Measurements from ENCODE around the gene JUND.

JUND gene

DNA sequence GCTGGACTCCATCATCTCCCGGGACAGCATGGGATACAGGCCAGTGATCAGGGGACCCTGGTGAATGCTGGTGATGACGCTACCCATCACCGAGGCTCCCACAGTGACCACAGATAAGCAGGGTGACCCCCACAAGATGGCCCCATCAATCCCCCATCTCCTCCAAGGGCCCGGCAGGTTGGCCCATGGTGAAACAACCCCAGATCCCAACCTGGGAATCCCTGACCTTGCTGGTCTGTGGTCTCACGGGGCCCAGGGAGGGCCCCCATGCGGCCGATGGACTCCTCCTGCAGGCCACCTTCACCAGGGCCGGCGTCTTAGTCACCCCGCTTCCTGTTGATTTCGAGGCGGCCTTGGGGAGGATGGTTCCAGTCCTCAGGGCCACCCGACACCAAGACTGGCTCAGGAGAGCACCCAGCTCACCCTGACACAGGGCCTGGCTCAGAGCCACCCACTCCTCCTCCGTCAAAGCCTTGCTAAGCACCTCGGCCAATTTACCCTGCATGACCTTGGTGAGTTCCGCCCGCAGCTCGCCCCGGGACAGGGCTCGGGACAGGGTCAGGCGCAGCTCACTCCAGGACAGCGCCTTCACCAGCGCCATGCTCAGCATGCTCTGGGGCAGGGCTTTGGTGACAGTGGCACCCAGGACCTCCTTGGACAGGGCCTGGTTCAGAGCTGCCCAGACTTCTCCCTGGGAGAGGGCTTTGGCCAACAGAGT, 17.1 kb downstream of the JUND start:
- no peak for DNase-seq (ENCODE audit: low read depth)
- no peak overlapping the region for H3K4me3 ChIP-seq (ENCODE audit: low read depth, low read length)
- TF ChIP-seq, protein P1, sequence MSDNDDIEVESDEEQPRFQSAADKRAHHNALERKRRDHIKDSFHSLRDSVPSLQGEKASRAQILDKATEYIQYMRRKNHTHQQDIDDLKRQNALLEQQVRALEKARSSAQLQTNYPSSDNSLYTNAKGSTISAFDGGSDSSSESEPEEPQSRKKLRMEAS (IDR thresholded peaks at IDR 0.05; ENCODE audit: low read depth, low read length) = no peak
- TF ChIP-seq POLR2A (IDR thresholded peaks at IDR 0.05; ENCODE audit: extremely low read depth, insufficient read length) (no peak), MYC (IDR thresholded peaks at IDR 0.05; ENCODE audit: low read depth, low read length) (no peak)
- TF ChIP-seq, protein P2, sequence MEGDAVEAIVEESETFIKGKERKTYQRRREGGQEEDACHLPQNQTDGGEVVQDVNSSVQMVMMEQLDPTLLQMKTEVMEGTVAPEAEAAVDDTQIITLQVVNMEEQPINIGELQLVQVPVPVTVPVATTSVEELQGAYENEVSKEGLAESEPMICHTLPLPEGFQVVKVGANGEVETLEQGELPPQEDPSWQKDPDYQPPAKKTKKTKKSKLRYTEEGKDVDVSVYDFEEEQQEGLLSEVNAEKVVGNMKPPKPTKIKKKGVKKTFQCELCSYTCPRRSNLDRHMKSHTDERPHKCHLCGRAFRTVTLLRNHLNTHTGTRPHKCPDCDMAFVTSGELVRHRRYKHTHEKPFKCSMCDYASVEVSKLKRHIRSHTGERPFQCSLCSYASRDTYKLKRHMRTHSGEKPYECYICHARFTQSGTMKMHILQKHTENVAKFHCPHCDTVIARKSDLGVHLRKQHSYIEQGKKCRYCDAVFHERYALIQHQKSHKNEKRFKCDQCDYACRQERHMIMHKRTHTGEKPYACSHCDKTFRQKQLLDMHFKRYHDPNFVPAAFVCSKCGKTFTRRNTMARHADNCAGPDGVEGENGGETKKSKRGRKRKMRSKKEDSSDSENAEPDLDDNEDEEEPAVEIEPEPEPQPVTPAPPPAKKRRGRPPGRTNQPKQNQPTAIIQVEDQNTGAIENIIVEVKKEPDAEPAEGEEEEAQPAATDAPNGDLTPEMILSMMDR (IDR thresholded peaks at IDR 0.05; ENCODE audit: low read depth, low read length) = no peak

DNA sequence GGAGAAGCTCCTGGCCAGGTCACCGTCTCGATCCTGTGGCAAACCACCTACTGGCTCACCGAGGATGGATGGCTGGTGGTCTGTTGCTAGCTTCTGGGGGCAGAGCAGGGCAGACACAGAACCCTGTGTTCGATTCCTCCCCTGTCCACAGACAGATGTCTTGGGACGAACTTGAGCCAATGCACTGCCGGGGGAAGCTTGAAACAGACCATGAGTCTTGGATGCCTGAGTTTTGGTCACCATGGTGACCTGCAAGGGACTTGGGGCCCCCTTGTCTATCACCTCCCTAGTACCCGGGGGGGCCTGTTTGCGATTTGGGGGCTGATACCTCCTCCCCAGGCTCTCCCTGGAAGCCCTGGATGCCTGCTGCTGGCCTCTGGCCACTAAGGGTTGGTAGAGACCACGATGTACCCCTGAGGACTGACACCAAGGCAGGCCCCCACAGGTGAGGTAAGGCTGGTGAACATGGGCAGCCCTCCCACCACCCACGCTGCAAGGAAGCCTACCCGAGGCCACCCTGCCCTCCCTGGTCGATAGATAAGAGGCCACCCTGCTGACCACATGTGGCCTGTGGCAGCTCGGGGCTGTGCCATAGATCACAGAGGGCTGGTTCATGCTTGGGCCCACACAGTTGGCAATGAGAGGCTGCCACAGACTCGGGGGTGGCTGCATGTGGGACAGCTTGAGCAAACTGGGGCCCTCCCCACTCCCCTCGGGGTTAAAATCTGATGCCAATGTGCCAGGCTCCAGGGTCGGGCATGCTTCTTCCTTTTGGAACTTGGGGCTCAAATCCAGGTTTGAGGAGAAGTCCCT, 17.9 kb downstream of the JUND start:
- TF ChIP-seq MYC (IDR thresholded peaks at IDR 0.05; ENCODE audit: low read depth, low read length) (no peak), POLR2A (IDR thresholded peaks at IDR 0.05; ENCODE audit: extremely low read depth, insufficient read length) (no peak)
- TF ChIP-seq, protein P1 (IDR thresholded peaks at IDR 0.05; ENCODE audit: low read depth, low read length) = no peak
- TF ChIP-seq, protein P2 (IDR thresholded peaks at IDR 0.05; ENCODE audit: low read depth, low read length) = no peak
- DNase-seq (ENCODE audit: low read depth) = no peak
- no peak overlapping the region for H3K4me3 ChIP-seq (ENCODE audit: low read depth, low read length)

DNA sequence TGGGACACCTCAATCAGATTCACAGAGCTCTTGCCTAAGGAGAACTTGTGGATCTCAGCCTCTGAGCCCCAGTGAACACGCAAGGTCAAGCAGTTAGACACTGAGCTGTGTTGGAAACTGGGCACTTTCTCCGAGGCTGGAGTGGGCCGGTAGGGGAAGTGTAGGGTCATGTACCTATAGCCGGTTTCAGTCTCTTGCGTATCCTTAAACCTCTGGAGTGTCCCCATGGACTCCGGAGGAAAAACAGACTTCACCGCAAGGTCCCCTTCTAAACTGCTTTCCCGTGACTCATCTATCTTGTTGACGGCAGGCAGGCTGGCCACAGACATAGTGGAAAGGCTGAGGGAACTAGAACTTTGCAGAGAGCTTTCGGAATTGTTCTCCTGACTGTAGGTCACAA, 18.5 kb downstream of the JUND start:
- peak; percentile 83 for DNase-seq (ENCODE audit: low read depth)
- TF ChIP-seq, protein P1 (IDR thresholded peaks at IDR 0.05; ENCODE audit: low read depth, low read length) = no peak
- TF ChIP-seq MYC (IDR thresholded peaks at IDR 0.05; ENCODE audit: low read depth, low read length) = no peak
- no peak for TF ChIP-seq POLR2A (IDR thresholded peaks at IDR 0.05; ENCODE audit: extremely low read depth, insufficient read length)
- TF ChIP-seq, protein P2 (IDR thresholded peaks at IDR 0.05; ENCODE audit: low read depth, low read length) = no peak
- H3K4me3 ChIP-seq (ENCODE audit: low read depth, low read length) = no peak overlapping the region

DNA sequence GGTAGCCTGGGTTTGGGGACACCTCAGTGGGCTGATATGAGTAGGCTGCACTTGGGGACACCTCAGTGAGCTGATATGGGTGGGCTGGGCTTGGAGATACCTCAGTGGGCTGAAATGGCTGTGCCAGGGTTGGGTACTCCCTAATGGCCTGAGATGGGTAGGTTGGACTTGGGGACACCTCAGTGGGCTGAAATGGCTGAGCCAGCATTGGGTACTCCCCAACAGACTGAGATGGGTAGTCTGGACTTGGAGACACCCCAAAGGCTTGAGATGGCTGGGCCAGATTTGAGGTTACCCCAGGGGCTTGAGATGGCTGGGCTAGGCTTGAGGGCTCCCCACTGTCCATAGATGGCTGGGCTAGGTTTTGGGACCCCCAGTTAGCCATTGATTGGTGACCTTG, 19.3 kb downstream of the JUND start:
- TF ChIP-seq, protein P1 (IDR thresholded peaks at IDR 0.05; ENCODE audit: low read depth, low read length) = no peak
- TF ChIP-seq MYC (IDR thresholded peaks at IDR 0.05; ENCODE audit: low read depth, low read length) = no peak
- no peak for TF ChIP-seq POLR2A (IDR thresholded peaks at IDR 0.05; ENCODE audit: extremely low read depth, insufficient read length)
- TF ChIP-seq, protein P2 (IDR thresholded peaks at IDR 0.05; ENCODE audit: low read depth, low read length) = no peak
- DNase-seq (ENCODE audit: low read depth) = no peak
- no peak overlapping the region for H3K4me3 ChIP-seq (ENCODE audit: low read depth, low read length)

DNA sequence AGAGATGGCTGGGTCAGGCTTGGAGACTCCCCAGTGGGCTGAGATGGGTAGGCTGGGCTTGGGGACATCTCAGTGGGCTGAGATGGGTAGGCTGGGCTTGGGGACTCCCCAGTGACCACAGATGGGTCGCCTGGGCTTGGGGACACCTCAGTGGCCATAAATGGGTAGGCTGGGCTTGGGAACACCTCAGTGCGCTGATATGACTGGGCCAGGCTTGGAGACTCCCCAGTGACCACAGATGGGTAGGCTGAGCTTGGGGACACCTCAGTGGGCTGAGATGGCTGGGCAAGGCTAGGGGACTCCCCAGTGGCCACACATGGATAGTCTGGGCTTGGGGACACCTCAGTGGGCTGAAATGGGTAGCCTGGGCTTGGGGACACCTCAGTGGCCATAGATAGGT, 19.9 kb downstream of the JUND start:
- TF ChIP-seq, protein P2 (IDR thresholded peaks at IDR 0.05; ENCODE audit: low read depth, low read length) = no peak
- TF ChIP-seq POLR2A (IDR thresholded peaks at IDR 0.05; ENCODE audit: extremely low read depth, insufficient read length) (no peak), MYC (IDR thresholded peaks at IDR 0.05; ENCODE audit: low read depth, low read length) (no peak)
- TF ChIP-seq, protein P1 (IDR thresholded peaks at IDR 0.05; ENCODE audit: low read depth, low read length) = no peak
- H3K4me3 ChIP-seq (ENCODE audit: low read depth, low read length) = no peak overlapping the region
- no peak for DNase-seq (ENCODE audit: low read depth)

All from NB4 (cell line).